ENCODE results near the gene PPT2.
"Not testable (repeated sequence)": the region's sequence is repeated elsewhere in the genome, so short reads cannot be mapped to it uniquely, and the experiment has no call there.

PPT2 gene

DNA sequence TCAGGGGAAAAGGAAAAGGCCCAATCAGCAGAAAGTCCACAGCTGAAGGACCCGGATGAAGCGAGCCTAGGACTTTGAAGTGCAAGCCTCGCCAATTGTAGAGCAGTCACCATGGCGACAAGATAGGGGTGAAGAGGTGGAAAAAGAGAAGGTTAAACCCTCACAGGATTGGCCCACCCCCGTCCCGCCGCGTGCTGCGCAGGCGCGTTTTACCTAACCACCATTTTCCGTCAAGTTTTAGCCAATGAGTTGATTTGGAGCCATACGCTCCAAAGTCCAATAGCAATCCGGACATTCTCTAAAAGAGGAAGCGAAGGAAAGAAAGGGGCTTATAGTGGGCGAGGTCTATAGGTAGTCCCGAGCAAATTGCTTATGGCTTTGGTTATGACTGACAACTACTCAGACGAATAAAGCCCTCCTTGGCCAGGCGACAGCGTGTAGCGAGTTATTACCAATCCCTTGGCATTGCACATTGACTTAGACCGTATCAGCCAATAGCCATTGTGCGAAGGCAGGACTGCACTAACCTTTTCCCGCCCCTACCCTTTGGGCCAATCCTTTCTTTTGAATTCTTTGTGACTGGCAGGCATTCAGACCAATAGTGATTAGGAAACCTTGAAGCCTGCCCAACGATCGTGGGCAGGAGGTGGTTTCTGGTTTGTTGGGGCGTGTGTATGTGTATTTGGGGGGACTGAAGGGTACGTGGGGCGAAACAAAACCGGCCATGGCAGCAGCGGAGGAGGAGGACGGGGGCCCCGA lies 24.0 kb downstream of the PPT2 start, which contains the start of gene RNF5:
TSS of gene RNF5 (plus strand) at position 618 of the 759 bp plus-strand sequence. CDS start at position 725, 107 bp downstream.
- peak; percentile 100 for DNase-seq

DNA sequence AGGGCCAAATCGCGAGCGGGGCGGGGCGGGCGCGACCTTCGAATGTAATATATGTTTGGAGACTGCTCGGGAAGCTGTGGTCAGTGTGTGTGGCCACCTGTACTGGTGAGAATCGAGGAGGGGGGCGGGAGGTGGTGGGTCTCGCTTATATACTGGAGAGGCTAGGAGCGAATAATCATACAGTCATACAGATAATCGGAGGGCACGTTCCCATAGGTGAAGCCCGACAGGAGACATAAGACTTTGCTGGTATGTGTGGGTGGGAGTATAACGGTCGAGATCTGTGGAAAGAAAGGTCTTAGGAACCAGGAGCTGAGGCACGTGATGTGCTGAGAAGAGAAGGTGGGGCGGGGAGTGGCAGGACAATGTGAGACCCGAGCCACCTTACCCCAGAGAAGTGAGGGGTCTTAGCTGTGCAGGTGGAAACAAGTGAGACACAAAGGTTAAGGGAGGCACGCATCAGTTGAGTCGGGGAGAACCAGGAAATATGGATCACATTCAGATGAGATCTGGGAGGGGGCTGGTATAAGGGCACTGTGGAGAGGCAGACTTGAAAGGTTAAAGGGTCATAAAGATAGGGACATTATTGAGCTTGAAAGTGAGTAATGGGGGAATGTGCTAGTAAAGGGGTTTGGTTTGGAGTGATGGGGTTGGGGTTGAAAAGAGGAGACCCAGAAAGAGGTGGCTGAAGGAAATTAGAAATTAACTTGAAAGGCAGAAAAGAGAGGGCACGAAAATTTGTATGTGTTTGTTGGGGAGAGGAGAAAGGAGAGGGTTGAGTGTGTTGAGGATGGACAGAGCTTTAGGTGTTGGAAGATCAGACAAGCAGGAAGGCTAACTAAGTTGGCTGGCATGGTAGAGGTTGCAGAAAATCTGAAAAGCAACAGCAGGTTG lies 24.9 kb downstream of the PPT2 start:
- no peak for DNase-seq

DNA sequence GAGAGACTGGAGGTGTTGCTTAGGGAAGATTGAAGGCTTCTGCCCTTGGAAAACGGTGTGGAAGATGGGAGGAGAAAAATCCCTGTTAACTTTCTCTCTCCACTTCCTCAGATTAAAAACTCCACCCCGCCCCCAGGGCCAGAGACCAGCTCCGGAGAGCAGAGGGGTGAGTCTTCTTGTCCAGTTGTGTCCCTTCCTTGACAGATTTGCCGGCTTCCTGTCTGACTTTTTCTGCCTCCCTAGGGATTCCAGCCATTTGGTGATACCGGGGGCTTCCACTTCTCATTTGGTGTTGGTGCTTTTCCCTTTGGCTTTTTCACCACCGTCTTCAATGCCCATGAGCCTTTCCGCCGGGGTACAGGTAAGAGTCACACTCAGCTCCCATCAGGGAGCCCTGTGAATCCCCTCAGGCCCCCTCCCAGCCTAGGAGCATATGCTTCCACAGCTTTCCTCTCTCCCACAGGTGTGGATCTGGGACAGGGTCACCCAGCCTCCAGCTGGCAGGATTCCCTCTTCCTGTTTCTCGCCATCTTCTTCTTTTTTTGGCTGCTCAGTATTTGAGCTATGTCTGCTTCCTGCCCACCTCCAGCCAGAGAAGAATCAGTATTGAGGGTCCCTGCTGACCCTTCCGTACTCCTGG lies 25.9 kb downstream of the PPT2 start:
- DNase-seq = no peak

DNA sequence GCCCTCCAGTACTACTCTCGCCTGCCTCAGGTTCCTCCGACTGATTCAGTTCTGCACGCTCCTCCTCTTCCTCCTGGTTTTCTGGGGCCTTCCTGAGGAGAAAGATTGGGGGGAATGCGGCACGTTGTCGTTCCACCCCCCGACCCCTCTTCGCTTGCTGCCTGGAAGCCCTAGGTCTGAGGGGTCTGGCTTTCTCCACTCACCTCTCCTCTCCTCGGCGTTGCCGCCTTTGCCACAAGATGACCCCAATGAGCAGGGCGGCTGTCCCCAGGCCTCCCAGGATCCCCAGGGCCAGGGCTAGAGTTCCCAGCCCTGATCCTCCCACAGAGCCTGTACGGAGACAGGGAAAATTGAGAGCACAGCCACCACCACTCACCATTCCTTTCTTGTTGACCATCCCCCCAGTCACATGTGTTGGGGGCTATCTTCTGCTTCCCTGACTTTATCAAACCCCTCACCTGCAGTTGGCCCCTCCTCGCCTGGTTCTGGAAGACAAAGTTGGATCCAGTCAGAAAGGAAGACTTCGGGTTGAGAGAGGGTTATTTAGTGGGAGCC lies 27.3 kb downstream of the PPT2 start:
- no peak for DNase-seq

DNA sequence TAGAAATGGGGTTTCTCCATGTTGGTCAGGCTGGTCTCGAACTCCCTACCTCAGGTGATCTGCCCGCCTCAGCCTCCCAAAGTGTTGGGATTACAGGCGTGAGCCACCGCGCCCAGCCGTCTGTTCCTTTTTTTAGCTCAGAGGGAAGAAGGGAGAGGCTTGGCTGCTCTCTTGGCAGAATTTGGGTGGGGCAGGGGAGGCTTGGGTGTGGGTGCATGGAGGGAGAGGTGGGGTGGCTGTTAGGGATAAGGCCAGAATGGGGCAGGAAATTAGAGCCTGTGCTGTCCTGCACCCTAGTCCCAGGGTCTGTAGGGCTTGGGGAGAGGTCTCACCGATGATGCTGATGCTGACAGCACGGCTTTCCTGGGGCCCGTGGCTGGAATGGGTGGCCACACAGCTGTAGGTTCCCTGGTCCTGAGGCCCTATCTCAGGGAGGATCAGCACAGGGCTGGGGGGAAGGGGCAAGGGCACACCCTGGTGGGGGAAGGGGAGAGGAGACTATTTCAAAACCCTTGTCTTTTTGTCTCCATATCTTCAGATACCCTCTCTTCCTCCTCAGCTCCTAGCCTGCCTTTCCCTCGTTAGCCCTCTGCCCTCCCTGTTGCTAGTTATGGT lies 28.1 kb downstream of the PPT2 start:
- DNase-seq = peak; percentile 50

DNA sequence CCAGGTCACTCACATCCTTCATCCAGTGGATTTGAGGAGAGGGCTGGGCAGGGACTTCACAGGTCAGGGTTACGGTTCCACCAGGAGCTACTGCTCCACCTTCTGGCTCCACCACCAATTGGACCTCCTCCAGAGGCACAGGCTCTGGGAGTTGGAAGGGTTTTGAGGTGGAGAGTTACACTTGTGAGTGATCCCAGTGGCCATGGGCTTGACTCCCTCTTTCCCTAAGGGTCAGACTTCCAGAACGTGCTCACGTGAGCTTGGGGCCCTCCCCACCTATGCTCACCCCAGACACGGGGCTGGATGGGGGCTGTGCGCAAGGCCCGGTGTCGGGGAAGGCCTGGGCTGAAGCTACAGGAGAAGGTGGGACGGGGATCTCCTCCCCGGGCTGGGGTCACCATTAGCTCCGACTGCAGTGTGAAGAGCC lies 28.6 kb downstream of the PPT2 start:
- no peak for DNase-seq

DNA sequence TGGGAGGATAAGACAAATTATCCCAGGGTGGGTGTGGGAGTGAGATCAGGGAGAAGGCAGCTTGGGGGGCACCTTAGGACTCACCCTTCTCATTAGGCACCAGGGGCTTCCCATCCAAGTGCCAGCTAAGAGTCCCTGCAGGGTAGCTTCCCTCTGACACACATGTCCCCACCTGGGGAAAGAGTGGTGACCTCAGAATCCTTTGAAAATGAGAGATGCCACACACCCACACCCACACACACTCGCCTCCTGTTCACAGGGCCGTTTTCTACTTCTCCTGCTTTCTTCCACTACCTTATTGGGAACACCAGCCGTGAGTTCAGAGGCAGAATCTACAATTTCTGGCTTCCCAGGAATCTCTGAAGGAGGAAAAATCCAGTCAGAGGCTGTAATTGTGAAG lies 29.1 kb downstream of the PPT2 start:
- no peak for DNase-seq

DNA sequence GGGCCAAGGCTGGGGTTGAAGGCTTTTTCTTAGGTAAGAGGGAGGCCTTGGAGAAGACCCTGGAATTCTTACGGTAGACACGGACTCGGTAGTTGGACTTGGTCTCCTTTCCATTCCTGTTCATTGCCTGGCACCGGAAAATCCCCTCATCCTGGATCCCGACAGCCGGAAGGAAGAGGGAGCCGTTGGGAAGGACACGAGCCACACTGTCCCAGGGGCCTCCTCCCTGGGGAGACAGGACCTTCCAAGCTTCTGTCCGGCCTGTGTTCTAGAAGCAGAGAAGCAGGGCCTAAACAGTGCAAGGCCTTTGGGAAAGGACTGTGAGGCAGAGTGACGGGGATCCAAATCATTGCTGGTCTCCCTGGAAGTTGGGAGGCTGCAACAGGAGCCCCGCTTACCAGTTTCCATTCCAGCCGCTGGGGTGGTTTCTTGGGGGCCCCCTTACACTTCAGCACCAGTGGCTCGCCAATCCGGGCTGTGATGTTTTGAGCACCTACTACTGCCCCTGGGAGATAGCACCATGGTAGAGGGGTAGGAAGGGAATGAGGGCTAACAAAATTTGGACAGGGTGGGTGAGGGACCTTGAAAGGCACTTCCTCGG lies 29.6 kb downstream of the PPT2 start:
- DNase-seq = no peak

DNA sequence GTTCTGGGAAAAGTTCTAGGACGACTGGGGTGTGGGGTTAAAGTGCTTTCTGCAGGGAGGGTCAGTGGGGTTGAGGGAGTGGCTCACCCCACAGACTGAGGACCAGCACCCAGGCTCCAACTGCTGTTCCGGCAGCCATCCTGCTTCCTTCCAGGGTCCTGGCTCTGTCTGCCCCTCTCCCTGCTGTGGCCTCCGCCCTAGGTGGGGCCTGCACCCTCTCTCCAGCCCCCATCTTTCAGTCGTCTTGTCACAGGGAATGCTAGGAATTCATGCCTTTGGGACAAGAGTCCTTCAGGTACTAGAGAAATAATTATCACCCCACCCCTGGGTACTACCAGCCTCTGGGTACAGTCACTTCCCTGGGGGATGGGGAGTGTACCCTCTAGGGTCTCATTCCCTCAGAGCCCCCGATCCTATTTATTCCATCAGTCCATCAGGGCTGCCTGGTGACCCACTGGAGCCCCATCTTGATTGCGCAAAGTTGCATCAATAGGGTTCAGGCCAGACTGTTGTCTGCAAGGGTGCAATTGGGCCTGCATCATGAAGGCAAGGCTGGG lies 30.2 kb downstream of the PPT2 start, which contains the start of gene AGER:
TSS of gene AGER (minus strand) at position 170 of the 557 bp plus-strand sequence. CDS start at position 139, 31 bp downstream.
- DNase-seq = no peak

DNA sequence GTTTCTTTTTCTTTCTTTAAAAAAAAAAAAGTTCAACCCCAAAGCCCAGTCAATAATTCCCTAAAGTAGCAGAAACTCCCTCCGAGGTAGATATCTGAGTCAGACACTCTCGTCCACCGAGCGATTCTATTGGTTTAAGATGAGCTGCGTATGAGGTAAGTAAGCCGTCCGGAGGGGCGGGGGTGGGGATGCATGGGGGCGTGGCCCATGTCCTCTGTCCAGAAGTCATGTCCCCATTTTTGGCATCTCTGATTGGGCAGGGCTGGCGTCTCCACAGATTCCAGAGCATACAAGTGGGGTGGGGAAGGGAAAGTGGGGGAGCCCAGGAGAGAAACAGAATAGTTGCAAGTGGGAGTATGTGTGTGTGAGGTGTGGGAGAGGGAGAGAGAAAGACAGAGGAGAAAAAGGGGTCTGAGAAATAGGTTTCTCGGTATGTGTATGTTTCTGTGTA lies 31.8 kb downstream of the PPT2 start:
- DNase-seq = peak; percentile 95

DNA sequence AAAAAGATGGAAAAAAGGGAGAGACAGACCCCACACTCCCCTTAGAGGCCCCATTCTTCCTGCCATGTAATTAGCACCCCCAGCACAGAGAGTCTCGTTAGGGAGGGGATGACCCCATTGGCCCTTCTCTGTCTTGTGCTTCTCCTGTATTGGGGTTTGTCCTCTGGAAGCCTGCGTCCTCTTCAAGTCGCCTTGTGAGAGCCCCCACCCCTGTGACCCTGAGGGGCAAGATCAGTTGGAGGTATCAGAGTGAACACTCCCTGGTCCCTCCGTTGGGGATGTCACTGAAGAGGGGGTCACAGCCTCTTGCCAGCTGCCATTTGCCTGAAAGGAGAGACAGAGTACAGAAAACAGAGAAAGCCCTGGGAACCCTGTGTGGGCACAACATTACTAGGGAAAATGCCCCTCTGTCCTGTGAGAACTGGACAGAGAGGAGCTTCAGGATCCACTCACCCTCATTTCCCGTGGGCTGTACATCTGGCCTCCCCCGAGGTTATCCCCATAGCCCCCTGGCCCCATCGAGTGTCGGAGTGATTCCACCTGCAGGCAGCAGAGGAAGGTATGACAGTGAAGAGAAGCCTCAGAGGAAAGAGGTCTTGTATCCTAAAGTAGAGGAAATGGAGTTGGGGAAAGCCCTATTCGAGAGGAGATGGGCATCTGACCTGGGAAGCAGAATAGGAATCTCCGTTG lies 32.4 kb downstream of the PPT2 start:
- DNase-seq = not testable (repeated sequence)

DNA sequence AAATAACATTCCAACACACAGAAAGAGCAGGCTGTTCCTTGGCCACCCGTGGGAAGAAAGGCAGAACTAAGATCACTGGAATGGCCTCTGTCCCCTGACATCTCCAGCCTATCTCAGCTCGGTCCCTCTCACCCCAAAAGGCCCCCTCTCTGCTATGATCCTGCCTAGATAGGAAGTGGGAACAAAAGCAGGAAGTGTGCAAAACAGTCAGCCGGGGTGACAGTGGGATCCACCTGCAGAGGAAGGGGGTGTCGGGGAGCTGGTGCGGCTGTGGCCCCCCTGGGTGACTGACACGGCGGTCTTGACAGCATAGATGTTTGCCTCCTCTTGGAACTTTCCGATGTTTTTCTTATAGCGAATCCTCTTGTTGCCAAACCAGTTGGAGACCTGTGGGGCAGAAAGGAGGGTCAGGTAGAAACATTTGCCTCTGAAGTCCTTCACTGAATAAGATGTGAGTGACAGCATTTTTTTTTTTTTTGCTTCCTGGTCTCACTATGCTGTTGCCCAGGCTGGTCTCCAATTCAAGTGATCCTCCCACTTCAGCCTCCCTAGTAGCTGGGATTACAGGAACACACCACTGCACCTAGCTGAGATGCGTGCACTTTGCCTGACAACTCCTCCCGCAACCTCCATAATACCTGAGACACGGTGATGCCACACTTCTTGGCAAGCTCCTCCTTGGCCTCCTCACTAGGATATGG lies 33.2 kb downstream of the PPT2 start:
- DNase-seq = no peak

DNA sequence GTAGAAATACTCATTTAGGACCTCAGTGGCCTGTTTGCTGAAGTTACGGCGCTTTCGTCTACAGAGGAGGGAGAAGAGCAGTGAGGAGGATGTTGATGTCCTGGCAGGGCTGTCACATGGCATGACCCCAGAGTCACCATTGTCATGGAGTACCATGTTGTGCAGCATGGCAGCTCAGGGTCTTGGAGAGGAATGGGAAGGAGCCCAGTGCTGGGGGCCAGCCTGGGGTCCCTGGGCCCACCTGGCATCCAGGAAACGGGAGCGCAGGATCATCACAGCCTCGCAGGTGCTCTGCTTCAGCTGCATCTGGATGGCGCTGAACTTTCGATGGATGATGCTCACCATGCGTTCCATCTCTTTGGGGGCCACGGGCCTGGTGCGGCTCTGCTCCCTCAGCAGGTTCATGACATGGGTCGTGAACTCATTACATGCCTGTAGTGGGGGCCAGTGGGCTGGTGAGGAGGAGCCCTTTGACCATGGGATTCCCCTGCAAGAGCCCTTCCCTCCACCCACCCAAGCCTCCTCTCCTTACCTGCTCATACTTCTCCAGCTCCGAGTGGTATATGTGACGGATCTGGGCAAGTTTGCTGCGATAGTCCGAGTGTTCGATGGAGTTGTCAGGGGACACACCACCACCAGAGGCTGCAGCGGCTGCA lies 33.9 kb downstream of the PPT2 start:
- not testable (repeated sequence) for DNase-seq

DNA sequence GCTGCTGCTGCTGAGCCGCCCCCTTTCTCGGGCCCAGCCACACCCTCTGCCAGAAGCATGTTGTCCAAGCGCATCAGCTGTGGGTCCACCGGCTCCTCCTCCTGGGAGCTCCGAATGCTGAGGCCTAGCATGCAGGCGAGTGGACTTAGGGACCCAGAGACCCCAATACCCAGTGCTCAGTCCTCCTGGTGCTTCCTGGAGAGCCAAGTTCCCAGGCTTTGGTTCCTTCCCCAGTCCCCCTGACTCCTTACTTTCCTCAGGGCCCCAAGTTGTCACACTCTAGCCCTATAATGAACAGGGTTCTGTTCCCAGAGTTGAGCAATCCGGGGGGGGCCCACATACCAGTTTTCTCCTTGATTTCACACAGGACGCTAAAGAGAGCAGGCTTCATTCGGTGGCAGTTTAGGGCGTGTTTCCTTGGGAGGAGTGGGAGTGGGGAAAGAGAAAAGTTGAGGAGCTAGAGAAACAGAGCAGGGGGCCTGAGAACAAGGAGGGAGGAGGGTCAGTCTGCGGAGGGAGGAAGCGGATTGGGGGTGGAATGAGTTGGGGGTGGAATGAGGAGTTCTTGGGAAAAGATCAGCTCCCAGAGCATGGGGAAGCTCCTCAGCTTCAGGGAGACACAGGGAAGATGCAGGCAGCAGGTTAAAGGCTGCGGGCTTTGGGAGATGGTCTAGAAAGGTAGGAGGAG lies 34.6 kb downstream of the PPT2 start:
- DNase-seq = no peak

DNA sequence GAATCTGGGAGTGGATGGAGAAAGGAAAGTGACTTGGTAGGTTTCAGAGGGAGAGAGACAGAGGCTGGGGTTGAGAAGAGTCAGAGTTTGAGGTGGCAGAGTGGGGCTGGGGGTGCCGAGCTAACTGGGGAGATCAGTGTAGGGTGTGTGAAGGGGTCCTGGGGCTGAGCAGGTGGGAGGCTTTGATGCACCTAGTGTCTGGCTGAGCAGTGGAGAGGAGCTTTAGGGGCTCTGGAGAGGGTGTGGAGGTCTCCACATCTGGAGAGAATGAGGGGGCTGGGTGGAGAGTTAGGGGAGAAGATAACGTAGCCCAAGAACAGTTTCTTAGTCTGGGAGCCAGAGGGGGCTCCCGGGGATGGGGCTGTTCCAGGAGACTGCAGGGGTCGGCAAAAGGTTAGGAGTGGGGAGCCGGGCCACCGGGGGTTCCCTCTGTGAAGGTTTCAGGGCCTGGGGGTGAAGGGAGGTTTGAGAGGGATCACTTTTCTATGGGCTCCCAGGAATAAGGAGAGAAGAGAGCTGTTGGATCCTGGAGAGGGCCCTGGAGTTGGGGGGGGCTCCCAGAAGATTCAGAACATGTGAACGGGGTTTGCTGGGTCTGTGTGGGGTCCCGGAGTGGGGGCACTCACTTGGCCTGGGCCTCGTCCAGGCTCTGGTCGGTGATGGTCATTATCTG lies 35.3 kb downstream of the PPT2 start:
- no peak for DNase-seq

DNA sequence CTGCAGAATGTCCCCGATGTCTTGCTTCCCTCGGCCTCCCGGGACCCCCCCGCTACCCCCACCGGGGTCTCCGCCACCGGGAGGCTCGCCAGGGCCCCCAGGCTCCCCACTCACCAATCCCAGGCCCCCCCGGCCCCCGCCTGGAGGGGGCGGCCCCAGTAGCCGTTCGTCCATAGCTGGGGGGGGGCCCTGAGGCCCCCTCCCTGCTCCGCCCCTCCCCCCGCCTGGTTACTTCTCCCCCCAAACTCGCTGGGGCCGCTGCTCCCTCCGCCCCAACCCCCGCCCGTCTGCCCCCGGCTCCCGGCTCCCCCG lies 35.8 kb downstream of the PPT2 start:
- no peak for DNase-seq

DNA sequence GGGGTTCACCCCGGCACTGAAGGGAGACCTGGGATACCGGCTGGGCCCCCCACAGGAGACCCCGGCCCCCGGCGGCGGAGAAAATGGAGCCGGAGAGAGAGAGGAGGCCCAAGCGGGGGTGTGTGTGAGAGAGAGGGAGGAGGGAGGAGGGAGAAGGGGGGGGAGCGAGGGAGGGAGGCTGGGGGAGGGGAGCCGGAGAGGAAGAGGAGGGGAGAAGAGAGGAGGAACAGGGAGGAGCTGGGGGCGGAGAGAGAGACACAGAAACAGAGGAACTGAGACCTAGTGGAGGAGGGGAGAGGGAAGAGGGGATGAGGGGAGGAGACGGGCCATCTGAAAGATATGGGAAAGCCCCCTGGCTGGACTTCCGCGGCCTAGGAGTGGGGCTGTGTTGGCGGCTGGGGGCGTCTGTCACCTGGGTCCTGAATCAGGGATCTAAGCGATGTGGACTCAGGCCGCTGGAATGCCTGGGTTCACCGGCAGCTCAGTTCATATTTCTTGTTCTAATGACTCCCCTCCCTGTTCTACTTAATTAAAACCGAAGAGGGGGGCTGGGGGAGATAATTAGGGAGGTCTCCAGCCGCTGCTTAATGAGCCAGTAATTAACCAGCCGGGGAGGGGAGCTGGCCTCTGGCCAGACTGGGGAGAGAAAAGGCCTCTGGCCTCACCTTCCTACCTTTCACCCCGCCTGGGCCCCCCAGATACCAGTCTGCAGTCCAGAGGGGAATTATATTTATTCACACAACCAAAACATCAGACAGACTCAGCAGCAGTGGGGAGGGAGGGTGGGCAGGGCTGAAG lies 36.3 kb downstream of the PPT2 start, which contains the start of gene PBX2:
TSS of gene PBX2 (minus strand) at position 149 of the 798 bp plus-strand sequence. CDS start 287 bp downstream, outside the sequence.
- peak; percentile 98 for DNase-seq
